ENCODE results near the gene SLAIN1. TPM values are rescaled to one million over a fixed set of nuclear protein-coding genes. Genes with fewer than 3 reads are reported as not detected.

SLAIN1 gene
- total and polyA plus RNA-seq, 2 donors (not counting 3 experiments of a cell fraction or from before 2014, with no cell fraction given), result 4.1 to 4.3 TPM

GRCh38 chr13:77701305-77701704, 3.8 kb downstream of the SLAIN1 start:
- no peak overlapping the region for H2AFZ ChIP-seq (ENCODE audit: low read depth, low read length)
- H3K79me2 ChIP-seq (ENCODE audit: control insufficient read depth, insufficient read depth, low read length), result no peaks in the 10 kb centered on the region
- no peak overlapping the region for H3K27ac ChIP-seq (ENCODE audit: insufficient read depth, low read depth, low read length)
- no peaks in the 10 kb centered on the region for H3K4me1 ChIP-seq (ENCODE audit: control insufficient read depth, extremely low read depth, insufficient read depth, low read length)
- FAIRE-seq (no peak), DNase-seq (ENCODE audit: low read depth, low spot score) (no peak)
- ChIA-PET CTCF (interaction anchor here (1.3 kb wide), 1 partner anchor 10 kb away, joined by 4 read pairs; no protein-coding TSS in a partner anchor), POLR2A (no interaction called here)
- no peaks in the 10 kb centered on the region for H3K9me3 ChIP-seq (replicated peaks; ENCODE audit: control insufficient read depth, insufficient read depth, low read length)
- BruUV-seq (replicated peaks), result no TSS peak
- H4K20me1 ChIP-seq (replicated peaks; ENCODE audit: control insufficient read depth, extremely low read depth, insufficient read depth, low read length), result no peaks in the 10 kb centered on the region
- H3K4me2 ChIP-seq (ENCODE audit: insufficient read depth, low read length), result no peak overlapping the region
- H3K9me1 ChIP-seq (replicated peaks; ENCODE audit: control insufficient read depth, extremely low read depth, insufficient read depth, low read length), result no peaks in the 10 kb centered on the region
- no peak overlapping the region for H3K4me3 ChIP-seq (replicated peaks in 1 of 3; ENCODE audit: insufficient read depth in 1 of 3, low read depth in 1 of 3, low read length in 3 of 3)
- H3K27me3 ChIP-seq (ENCODE audit: control insufficient read depth in 2 of 2, insufficient read depth in 2 of 2, low read length in 2 of 2), result peaks cover under 1 to 12% of the 10 kb centered on the region in 2 experiments
- dilution Hi-C loops (cut with MboI; ENCODE audit: extremely low pct_ligation_motif_present, low sequenced_read_pairs), result no loop called here
- no peaks in the 10 kb centered on the region for H3K36me3 ChIP-seq (ENCODE audit: control insufficient read depth in 2 of 2, extremely low read depth in 1 of 2, insufficient read depth in 2 of 2, low read length in 2 of 2)
- H3K9ac ChIP-seq (replicated peaks; ENCODE audit: extremely low read depth, insufficient read depth, low read length), result no peak overlapping the region
- intact Hi-C loops (cut with micrococcal nuclease), result no loop called here
- TF ChIP-seq FOS (IDR thresholded peaks at IDR 0.05; ENCODE audit: borderline replicate concordance, insufficient read depth, low read length), result no peak
- no peak for TF ChIP-seq MYC (IDR thresholded peaks at IDR 0.05; ENCODE audit: low read depth, low read length)
- no peak for TF ChIP-seq CTCF (IDR thresholded peaks at IDR 0.05; ENCODE audit: extremely low read depth in 1 of 2, insufficient read depth in 1 of 2, low read depth in 1 of 2, low read length in 2 of 2)
- no peak for TF ChIP-seq JUN (IDR thresholded peaks at IDR 0.05; ENCODE audit: borderline replicate concordance, insufficient read depth, insufficient read length, low read depth)
- TF ChIP-seq EZH2 (IDR thresholded peaks at IDR 0.05; ENCODE audit: borderline replicate concordance, low read depth, low read length, severe bottlenecking), result no peak
- TF ChIP-seq POLR2AphosphoS5 (IDR thresholded peaks at IDR 0.05; ENCODE audit: insufficient read depth, low read depth, low read length), result no peak
- TF ChIP-seq POLR2A (IDR thresholded peaks at IDR 0.05; ENCODE audit: low read depth, low read length), result no peak
- no peak for TF ChIP-seq MAX (IDR thresholded peaks at IDR 0.05; ENCODE audit: insufficient read depth, insufficient read length)
- no peak for TF ChIP-seq GATA2 (IDR thresholded peaks at IDR 0.05; ENCODE audit: insufficient read depth, insufficient read length, low read depth, low read length)
